Retinal pigment epithelial cell (primary cell): ENCODE data around the gene CDIPT.
"Not testable (repeated sequence)": the region's sequence is repeated elsewhere in the genome, so short reads cannot be mapped to it uniquely, and the experiment has no call there.

Experiments used
- DNase-seq: peaks from one replicate; pipeline ENCODE4 v3.0.0-alpha.2; 2010; ENCODE audit warnings: low read depth
- H3K4me3 ChIP-seq: 2 replicates; pipeline ENCODE4 v1.5.1; 2011; ENCODE audit warnings: mild to moderate bottlenecking, low read length, control low read depth, moderate library complexity
- TF ChIP-seq, protein P1 (sequence below): conservative IDR thresholded peaks from 2 replicates; pipeline ENCODE4 v1.5.1; 2011; ENCODE audit warnings: low read depth, low read length, control low read depth, inconsistent platforms

The CDIPT gene

DNA sequence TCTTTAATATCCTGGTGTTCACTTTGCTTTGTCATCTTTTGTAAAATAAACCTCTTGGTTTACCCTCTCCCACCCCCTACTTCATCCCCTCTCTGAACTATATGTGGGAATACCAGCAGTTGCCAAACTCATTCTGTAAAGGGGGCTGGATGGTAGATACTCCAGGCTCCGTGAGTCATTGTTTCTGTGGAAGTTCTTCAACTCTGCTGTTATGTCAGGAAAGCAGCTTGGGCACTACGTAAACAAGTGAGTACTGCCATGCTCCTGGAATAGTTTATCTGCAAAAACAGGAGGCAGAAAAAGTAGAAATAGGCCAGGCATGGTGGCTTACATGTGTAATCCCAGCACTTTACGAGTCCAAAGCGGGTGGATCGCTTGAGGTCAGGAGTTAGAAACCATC is 25.2 kb downstream of the CDIPT start:
- H3K4me3 ChIP-seq, result no peak overlapping the region
- TF ChIP-seq, protein P1, sequence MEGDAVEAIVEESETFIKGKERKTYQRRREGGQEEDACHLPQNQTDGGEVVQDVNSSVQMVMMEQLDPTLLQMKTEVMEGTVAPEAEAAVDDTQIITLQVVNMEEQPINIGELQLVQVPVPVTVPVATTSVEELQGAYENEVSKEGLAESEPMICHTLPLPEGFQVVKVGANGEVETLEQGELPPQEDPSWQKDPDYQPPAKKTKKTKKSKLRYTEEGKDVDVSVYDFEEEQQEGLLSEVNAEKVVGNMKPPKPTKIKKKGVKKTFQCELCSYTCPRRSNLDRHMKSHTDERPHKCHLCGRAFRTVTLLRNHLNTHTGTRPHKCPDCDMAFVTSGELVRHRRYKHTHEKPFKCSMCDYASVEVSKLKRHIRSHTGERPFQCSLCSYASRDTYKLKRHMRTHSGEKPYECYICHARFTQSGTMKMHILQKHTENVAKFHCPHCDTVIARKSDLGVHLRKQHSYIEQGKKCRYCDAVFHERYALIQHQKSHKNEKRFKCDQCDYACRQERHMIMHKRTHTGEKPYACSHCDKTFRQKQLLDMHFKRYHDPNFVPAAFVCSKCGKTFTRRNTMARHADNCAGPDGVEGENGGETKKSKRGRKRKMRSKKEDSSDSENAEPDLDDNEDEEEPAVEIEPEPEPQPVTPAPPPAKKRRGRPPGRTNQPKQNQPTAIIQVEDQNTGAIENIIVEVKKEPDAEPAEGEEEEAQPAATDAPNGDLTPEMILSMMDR, result no peak
- DNase-seq, result no peak

DNA sequence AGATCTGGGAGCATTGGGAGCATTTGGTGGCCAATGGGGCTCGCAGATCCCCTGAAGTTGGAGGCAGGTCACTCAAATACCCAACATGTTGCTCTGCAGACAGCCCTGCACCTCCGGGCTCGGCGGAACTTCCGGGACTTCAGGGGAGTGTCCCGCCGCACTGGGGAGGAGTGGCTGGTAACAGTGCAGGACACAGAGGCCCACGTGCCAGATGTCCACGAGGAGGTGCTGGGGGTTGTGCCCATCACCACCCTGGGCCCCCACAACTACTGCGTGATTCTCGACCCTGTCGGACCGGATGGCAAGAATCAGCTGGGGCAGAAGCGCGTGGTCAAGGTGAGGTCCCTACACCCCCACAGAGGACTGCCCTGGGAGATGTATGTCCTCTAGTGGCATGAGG is 26.4 kb downstream of the CDIPT start:
- DNase-seq, result no peak
- no peak overlapping the region for H3K4me3 ChIP-seq
- TF ChIP-seq, protein P1, result no peak

GRCh38 chr16:29835926-29836325 is 27.1 kb downstream of the CDIPT start:
- no peak overlapping the region for H3K4me3 ChIP-seq
- no peak for DNase-seq
- TF ChIP-seq, protein P1, result no peak

DNA sequence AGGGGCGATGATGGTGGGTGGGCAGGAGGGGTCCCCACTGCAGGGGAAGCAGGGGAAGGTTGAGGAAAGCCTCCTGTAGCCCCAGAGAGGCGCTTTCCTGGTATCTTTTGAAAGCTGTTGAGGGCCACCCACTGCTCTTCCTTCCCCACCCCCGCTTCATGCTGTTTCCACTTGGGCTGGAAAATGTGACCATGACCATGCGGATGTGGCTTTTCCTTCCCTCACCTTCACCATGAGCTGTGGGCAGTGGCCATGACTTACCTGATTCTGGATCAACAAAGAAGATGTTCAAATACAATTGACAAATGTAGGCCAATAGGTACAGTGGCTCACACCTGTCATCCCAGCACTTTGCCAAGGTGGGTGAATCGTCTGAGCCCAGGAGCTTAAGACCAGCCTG is 28.9 kb downstream of the CDIPT start:
- no peak overlapping the region for H3K4me3 ChIP-seq
- TF ChIP-seq, protein P1, result no peak
- DNase-seq, result no peak

- DNase-seq, H3K4me3 ChIP-seq: not testable (repeated sequence)
Observed at GRCh38 chr16:29833219-29833618, 29.8 kb downstream of the CDIPT start.

- no peak overlapping the region for H3K4me3 ChIP-seq
- DNase-seq, result no peak
- TF ChIP-seq, protein P1, result no peak
Observed at GRCh38 chr16:29831490-29831889, 31.5 kb downstream of the CDIPT start.

GRCh38 chr16:29830774-29831173 is 32.3 kb downstream of the CDIPT start:
- TF ChIP-seq, protein P1, result no peak
- DNase-seq, result no peak

DNA sequence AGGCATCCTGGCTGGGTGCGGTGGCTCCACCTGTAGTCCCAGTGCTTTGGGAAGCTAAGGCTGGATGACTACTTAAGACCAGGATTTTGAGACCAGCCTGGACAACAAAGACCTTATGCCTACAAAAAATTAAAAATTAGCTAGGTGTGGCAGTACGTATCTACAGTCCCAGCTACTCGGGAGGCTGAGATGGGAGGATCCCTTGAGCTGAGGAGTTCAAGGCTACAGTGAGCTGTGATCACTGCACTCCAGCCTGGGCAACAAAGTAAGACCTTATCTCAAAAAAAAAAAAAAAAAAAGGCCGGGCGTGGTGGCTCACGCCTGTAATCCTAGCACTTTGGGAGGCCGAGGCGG is 36.7 kb downstream of the CDIPT start:
- TF ChIP-seq, protein P1, result no peak
- no peak overlapping the region for H3K4me3 ChIP-seq
- no peak for DNase-seq

More at GRCh38 chr16:29830774-29831173, 32.3 kb downstream of the CDIPT start:
- H3K4me3 ChIP-seq, result no peak overlapping the region
